ENCODE data around the gene PRLR.

PRLR gene

GRCh38 chr5:35029333-35029732, 201.0 kb downstream of the PRLR start:
- H3K9me3 ChIP-seq (ENCODE audit: low read depth, low read length) = no peaks in the 10 kb centered on the region
- H3K27ac ChIP-seq = no peak overlapping the region
- no peak overlapping the region for H3K9ac ChIP-seq (ENCODE audit: insufficient read length)
- H3K36me3 ChIP-seq (ENCODE audit: insufficient read depth, low read length) = no peaks in the 10 kb centered on the region
- no peak overlapping the region for H3K4me3 ChIP-seq
- TF ChIP-seq FOXP2 (optimal IDR thresholded peaks at IDR 0.05; ENCODE audit: control extremely low read depth, extremely low read length, insufficient read depth) (no peak), EZH2 (IDR thresholded peaks at IDR 0.05) (no peak), POLR2AphosphoS5 (IDR thresholded peaks at IDR 0.05; ENCODE audit: borderline replicate concordance, low read depth, low read length) (no peak)
- DNase-seq (ENCODE audit: low read depth, low spot score) = no peak

- Histone ChIP-seq H3K4me3 (no peak overlapping the region), H3K27ac (no peak overlapping the region), H3K9ac (ENCODE audit: insufficient read length) (no peak overlapping the region), H3K36me3 (ENCODE audit: insufficient read depth, low read length) (no peaks in the 10 kb centered on the region), H3K9me3 (ENCODE audit: low read depth, low read length) (no peaks in the 10 kb centered on the region)
- TF ChIP-seq POLR2AphosphoS5 (IDR thresholded peaks at IDR 0.05; ENCODE audit: borderline replicate concordance, low read depth, low read length) (no peak), EZH2 (IDR thresholded peaks at IDR 0.05) (no peak), FOXP2 (optimal IDR thresholded peaks at IDR 0.05; ENCODE audit: control extremely low read depth, extremely low read length, insufficient read depth) (no peak)
- no peak for DNase-seq (ENCODE audit: low read depth, low spot score)
Measured at GRCh38 chr5:35026941-35027340, 203.3 kb downstream of the PRLR start.

GRCh38 chr5:35026280-35026840, 203.9 kb downstream of the PRLR start:
- no peak for TF ChIP-seq EZH2 (IDR thresholded peaks at IDR 0.05)
- no peak for TF ChIP-seq POLR2AphosphoS5 (IDR thresholded peaks at IDR 0.05; ENCODE audit: borderline replicate concordance, low read depth, low read length)
- no peak for TF ChIP-seq FOXP2 (optimal IDR thresholded peaks at IDR 0.05; ENCODE audit: control extremely low read depth, extremely low read length, insufficient read depth)
- DNase-seq (ENCODE audit: low read depth, low spot score) = no peak
- no peaks in the 10 kb centered on the region for H3K36me3 ChIP-seq (ENCODE audit: insufficient read depth, low read length)
- H3K9ac ChIP-seq (ENCODE audit: insufficient read length) = no peak overlapping the region
- no peaks in the 10 kb centered on the region for H3K9me3 ChIP-seq (ENCODE audit: low read depth, low read length)
- no peak overlapping the region for H3K27ac ChIP-seq
- no peak overlapping the region for H3K4me3 ChIP-seq

- Histone ChIP-seq H3K9ac (ENCODE audit: insufficient read length) (no peak overlapping the region), H3K36me3 (ENCODE audit: insufficient read depth, low read length) (no peaks in the 10 kb centered on the region), H3K27ac (no peak overlapping the region), H3K9me3 (ENCODE audit: low read depth, low read length) (no peaks in the 10 kb centered on the region), H3K4me3 (no peak overlapping the region)
- TF ChIP-seq FOXP2 (optimal IDR thresholded peaks at IDR 0.05; ENCODE audit: control extremely low read depth, extremely low read length, insufficient read depth) (no peak), POLR2AphosphoS5 (IDR thresholded peaks at IDR 0.05; ENCODE audit: borderline replicate concordance, low read depth, low read length) (no peak), EZH2 (IDR thresholded peaks at IDR 0.05) (no peak)
- DNase-seq (ENCODE audit: low read depth, low spot score) = no peak
Measured at GRCh38 chr5:35024911-35025510, 205.3 kb downstream of the PRLR start.

GRCh38 chr5:35023391-35024178, 206.7 kb downstream of the PRLR start:
- no peak overlapping the region for H3K9ac ChIP-seq (ENCODE audit: insufficient read length)
- H3K36me3 ChIP-seq (ENCODE audit: insufficient read depth, low read length) = no peaks in the 10 kb centered on the region
- no peak overlapping the region for H3K4me3 ChIP-seq
- no peaks in the 10 kb centered on the region for H3K9me3 ChIP-seq (ENCODE audit: low read depth, low read length)
- no peak for TF ChIP-seq FOXP2 (optimal IDR thresholded peaks at IDR 0.05; ENCODE audit: control extremely low read depth, extremely low read length, insufficient read depth)
- no peak for TF ChIP-seq POLR2AphosphoS5 (IDR thresholded peaks at IDR 0.05; ENCODE audit: borderline replicate concordance, low read depth, low read length)
- no peak for TF ChIP-seq EZH2 (IDR thresholded peaks at IDR 0.05)
- no peak for DNase-seq (ENCODE audit: low read depth, low spot score)
- H3K27ac ChIP-seq = no peak overlapping the region

DNA sequence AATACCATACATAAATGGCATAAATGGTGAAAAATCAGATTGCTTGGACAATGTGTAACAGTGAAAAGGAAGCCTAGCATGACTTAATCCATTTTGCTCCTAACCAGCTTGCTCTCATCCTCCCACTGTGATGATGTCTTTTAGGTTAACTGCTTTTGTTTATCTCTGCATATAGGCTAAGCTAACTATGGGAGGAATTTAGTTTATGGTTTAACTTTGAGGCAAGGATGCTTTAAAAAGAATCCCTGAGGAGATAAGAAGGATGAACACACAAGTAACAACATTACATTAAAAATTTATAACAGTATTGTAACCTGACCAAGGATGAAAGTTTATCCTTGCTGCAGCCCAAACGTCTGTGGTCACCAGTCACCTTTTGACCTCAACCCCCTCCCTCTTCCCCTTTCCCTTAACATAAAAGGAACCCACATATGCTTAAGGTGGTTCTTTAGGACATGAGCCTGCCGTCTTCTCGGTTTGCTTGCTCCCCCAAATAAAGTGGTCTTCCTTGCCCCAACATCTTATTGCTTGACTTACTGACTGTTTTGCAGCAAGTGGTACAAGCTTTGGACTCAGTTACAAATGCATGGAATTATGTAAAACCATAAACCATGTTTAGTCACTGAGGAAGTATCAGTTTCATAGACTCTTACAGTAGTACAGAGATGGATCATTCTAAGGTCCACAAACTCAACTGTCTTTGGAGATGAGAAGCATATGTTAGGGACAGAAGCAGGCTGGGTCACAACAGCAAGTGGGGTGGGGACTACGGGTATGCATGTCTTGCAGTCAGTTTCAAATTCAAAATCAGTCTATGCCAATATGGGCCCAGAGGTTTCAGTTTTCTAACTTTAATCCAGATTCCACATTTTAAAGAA, 213.9 kb downstream of the PRLR start:
- H3K36me3 ChIP-seq (ENCODE audit: insufficient read depth, low read length) = no peaks in the 10 kb centered on the region
- no peaks in the 10 kb centered on the region for H3K9me3 ChIP-seq (ENCODE audit: low read depth, low read length)
- H3K4me3 ChIP-seq = no peak overlapping the region
- no peak overlapping the region for H3K27ac ChIP-seq
- no peak for TF ChIP-seq FOXP2 (optimal IDR thresholded peaks at IDR 0.05; ENCODE audit: control extremely low read depth, extremely low read length, insufficient read depth)
- TF ChIP-seq POLR2AphosphoS5 (IDR thresholded peaks at IDR 0.05; ENCODE audit: borderline replicate concordance, low read depth, low read length) = no peak
- TF ChIP-seq EZH2 (IDR thresholded peaks at IDR 0.05) = no peak
- no peak overlapping the region for H3K9ac ChIP-seq (ENCODE audit: insufficient read length)
- no peak for DNase-seq (ENCODE audit: low read depth, low spot score)

DNA sequence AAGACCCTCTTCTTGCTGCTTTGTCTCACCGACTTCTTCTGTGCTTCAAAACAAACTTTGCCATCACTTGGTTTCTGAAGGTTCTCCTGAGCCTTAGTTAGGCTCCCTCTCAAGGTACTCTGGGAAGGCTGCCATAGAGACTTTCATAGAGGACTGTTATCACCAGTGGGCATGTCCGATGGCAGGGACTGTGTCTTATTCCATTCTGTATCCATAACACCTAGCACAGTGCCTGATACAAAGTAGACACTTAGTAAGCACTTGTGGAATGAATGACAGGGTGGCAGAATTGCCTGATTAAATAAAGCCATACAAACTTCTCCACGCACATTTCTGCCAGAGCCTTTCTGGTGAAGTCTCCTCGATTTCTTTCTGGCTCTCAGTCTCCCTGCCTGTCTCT, 215.2 kb downstream of the PRLR start:
- DNase-seq (ENCODE audit: low read depth, low spot score) = no peak

GRCh38 chr5:35012796-35013195, 217.5 kb downstream of the PRLR start:
- DNase-seq (ENCODE audit: low read depth, low spot score) = no peak
- no peak overlapping the region for H3K27ac ChIP-seq
- TF ChIP-seq FOXP2 (optimal IDR thresholded peaks at IDR 0.05; ENCODE audit: control extremely low read depth, extremely low read length, insufficient read depth) (no peak), POLR2AphosphoS5 (IDR thresholded peaks at IDR 0.05; ENCODE audit: borderline replicate concordance, low read depth, low read length) (no peak), EZH2 (IDR thresholded peaks at IDR 0.05) (no peak)

More for the DNA sequence above, 215.2 kb downstream of the PRLR start:
- Histone ChIP-seq H3K9me3 (ENCODE audit: low read depth, low read length) (no peaks in the 10 kb centered on the region), H3K9ac (ENCODE audit: insufficient read length) (no peak overlapping the region), H3K4me3 (no peak overlapping the region), H3K27ac (no peak overlapping the region), H3K36me3 (ENCODE audit: insufficient read depth, low read length) (no peaks in the 10 kb centered on the region)
- TF ChIP-seq POLR2AphosphoS5 (IDR thresholded peaks at IDR 0.05; ENCODE audit: borderline replicate concordance, low read depth, low read length) = no peak
- TF ChIP-seq EZH2 (IDR thresholded peaks at IDR 0.05) = no peak

More at GRCh38 chr5:35012796-35013195, 217.5 kb downstream of the PRLR start:
- Histone ChIP-seq H3K9me3 (ENCODE audit: low read depth, low read length) (no peaks in the 10 kb centered on the region), H3K36me3 (ENCODE audit: insufficient read depth, low read length) (no peaks in the 10 kb centered on the region), H3K4me3 (no peak overlapping the region), H3K9ac (ENCODE audit: insufficient read length) (no peak overlapping the region)

All from SK-N-MC (cell line).